ENCODE measurements around the gene GRAMD1A.

GRCh38 chr19:34963573-34964406 is 36.3 kb upstream of the GRAMD1A start, which contains the start of gene ZNF792:
- TF ChIP-seq CTCF (IDR thresholded peaks at IDR 0.05 in 2 of 3, conservative IDR thresholded peaks at IDR 0.05 in 1 of 3; ENCODE audit: borderline replicate concordance in 1 of 3, insufficient read depth in 1 of 3, low read depth in 2 of 3, low read length in 2 of 3) (no peak), CBX3 (IDR thresholded peaks at IDR 0.05; ENCODE audit: low read depth) (no peak), ELF1 (IDR thresholded peaks at IDR 0.05; ENCODE audit: borderline replicate concordance, low read depth) (no peak), POLR2A (IDR thresholded peaks at IDR 0.05; ENCODE audit: borderline replicate concordance, extremely low read depth, insufficient read depth, insufficient read length) (no peak), REST (IDR thresholded peaks at IDR 0.05; ENCODE audit: low read depth) (no peak), ATF3 (IDR thresholded peaks at IDR 0.05) (no peak)
